Hepatocyte (in vitro differentiated cells): ENCODE measurements around the gene ABCF2. TPM values are rescaled to one million over a fixed set of nuclear protein-coding genes. Genes with fewer than 3 reads are reported as not detected.

Experiments used
- DNase-seq: peaks from one replicate; pipeline ENCODE4 v3.0.0-alpha.2; 2016; ENCODE audit warnings: low spot score
- H2AFZ ChIP-seq: fragments of 200-600 bp; sonication (generic); 2 replicates; pipeline ENCODE4 v1.6.0; 2016; ENCODE audit warnings: antibody characterized with exemption, mild to moderate bottlenecking
- H3K27ac ChIP-seq: fragments of 200-600 bp; sonication (generic); 2 replicates; pipeline ENCODE4 v1.5.1; 2016; ENCODE audit warnings: mild to moderate bottlenecking
- H3K27me3 ChIP-seq: fragments of 200-600 bp; sonication (generic); 2 replicates; pipeline ENCODE4 v1.6.1; 2016
- H3K36me3 ChIP-seq: fragments of 200-600 bp; sonication (generic); replicated peaks from 2 replicates; pipeline ENCODE4 v1.5.1; 2016; ENCODE audit warnings: low read depth; ENCODE audit not compliant: insufficient read depth
- H3K4me1 ChIP-seq: fragments of 200-600 bp; sonication (generic); 2 replicates; pipeline ENCODE4 v1.5.1; 2016; ENCODE audit warnings: mild to moderate bottlenecking, moderate library complexity; ENCODE audit not compliant: insufficient read depth
- H3K4me2 ChIP-seq: fragments of 200-600 bp; sonication (generic); 2 replicates; pipeline ENCODE4 v1.6.0; 2016
- H3K4me3 ChIP-seq: fragments of 200-600 bp; sonication (generic); 2 replicates; pipeline ENCODE4 v1.5.1; 2016; ENCODE audit warnings: mild to moderate bottlenecking
- H3K79me2 ChIP-seq: fragments of 200-600 bp; sonication (generic); 2 replicates; pipeline ENCODE4 v1.6.0; 2017; ENCODE audit warnings: mild to moderate bottlenecking
- H3K9me2 ChIP-seq: fragments of 200-600 bp; sonication (generic); replicated peaks from 2 replicates; pipeline ENCODE4 v1.6.0; 2017; ENCODE audit warnings: mild to moderate bottlenecking; ENCODE audit not compliant: insufficient read depth
- H3K9me3 ChIP-seq: fragments of 200-600 bp; sonication (generic); 2 replicates; pipeline ENCODE4 v1.5.1; 2016; ENCODE audit warnings: low read depth, mild to moderate bottlenecking
- H4K20me1 ChIP-seq: fragments of 200-600 bp; sonication (generic); 2 replicates; pipeline ENCODE4 v1.6.0; 2016; ENCODE audit warnings: mild to moderate bottlenecking; ENCODE audit not compliant: insufficient read depth, poor library complexity, severe bottlenecking
- EZH2 ChIP-seq: fragments of 200-600 bp; sonication (generic); IDR thresholded peaks from 2 replicates; pipeline ENCODE4 v1.6.1; 2016; ENCODE audit warnings: antibody characterized with exemption, mild to moderate bottlenecking, borderline replicate concordance
- EZH2phosphoT487 ChIP-seq: fragments of 200-600 bp; sonication (generic); IDR thresholded peaks from one replicate; pipeline ENCODE4 v1.6.1; 2018; ENCODE audit warnings: antibody characterized with exemption, mild to moderate bottlenecking, low read depth, moderate library complexity; ENCODE audit not compliant: unreplicated experiment, severe bottlenecking
- WGBS: methylation state at CpG from one replicate; pipeline ENCODE4 v1.1.6; 2016; ENCODE audit warnings: low lambda C conversion rate; ENCODE audit errors: missing lambda C conversion rate; 5-methylcytosine and 5-hydroxymethylcytosine counted together
- polyA plus RNA-seq: library from polyadenylated mRNA; unstranded; fragments of >200 nt; fragmentation: Nextera tagmentation; extraction: Ambion mirVana; gene quantifications from 2 replicates; pipeline ENCODE4 v1.2.1, GENCODE V29; 2016
- total RNA-seq: library from RNA; depleted of rRNA; stranded (reverse); fragments of >200 nt; gene quantifications from 2 replicates; pipeline ENCODE4 v1.2.3, GENCODE V29; 2014
- TF ChIP-seq, protein P1 (sequence below): fragments of 200-600 bp; sonication (generic); IDR thresholded peaks from 2 replicates; pipeline ENCODE4 v1.5.1; 2016; ENCODE audit warnings: antibody characterized with exemption, mild to moderate bottlenecking; ENCODE audit not compliant: poor library complexity

Gene ABCF2
- total and polyA plus RNA-seq, 2 experiments from 2014 or later = 25.6 to 35.3 TPM

DNA sequence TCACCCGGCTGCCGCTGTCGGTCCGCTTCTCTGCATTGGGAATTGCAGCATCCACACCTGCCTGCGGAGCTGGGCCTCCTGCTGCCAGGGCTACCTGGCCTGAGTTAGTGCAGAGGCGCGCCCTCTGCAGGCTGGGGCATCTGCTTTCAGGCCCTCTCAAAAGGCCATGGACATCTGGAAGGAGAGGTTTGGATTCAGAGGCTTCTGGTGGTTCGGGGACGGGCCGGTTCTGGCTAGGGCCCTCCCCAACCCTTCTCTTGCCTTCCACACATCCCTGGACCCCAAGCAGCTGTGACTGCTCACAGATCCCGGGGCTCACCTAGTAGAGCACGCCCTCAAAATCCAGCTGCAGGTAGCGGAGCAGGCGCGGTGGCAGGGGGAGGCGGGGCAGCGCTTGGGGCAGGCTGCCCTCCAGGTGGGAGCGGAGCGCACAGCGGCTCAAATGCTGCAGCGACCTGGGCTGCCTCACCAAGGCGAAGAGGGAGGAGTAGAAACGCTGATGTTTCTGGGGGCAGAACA is 51.2 kb downstream of the ABCF2 start:
- Histone ChIP-seq H3K27ac (no peak overlapping the region), H2AFZ (no peak overlapping the region), H3K9me3 (no peaks in the 10 kb centered on the region), H4K20me1 (no peaks in the 10 kb centered on the region), H3K4me1 (no peaks in the 10 kb centered on the region), H3K27me3 (peaks cover 22% of the 10 kb centered on the region), H3K4me2 (no peak overlapping the region), H3K79me2 (no peaks in the 10 kb centered on the region), H3K4me3 (no peak overlapping the region), H3K9me2 (no peaks in the 10 kb centered on the region), H3K36me3 (no peaks in the 10 kb centered on the region)
- 72% methylated on average over 23 of the region's 23 CpGs for WGBS
- no peak for DNase-seq
- TF ChIP-seq, protein P1, sequence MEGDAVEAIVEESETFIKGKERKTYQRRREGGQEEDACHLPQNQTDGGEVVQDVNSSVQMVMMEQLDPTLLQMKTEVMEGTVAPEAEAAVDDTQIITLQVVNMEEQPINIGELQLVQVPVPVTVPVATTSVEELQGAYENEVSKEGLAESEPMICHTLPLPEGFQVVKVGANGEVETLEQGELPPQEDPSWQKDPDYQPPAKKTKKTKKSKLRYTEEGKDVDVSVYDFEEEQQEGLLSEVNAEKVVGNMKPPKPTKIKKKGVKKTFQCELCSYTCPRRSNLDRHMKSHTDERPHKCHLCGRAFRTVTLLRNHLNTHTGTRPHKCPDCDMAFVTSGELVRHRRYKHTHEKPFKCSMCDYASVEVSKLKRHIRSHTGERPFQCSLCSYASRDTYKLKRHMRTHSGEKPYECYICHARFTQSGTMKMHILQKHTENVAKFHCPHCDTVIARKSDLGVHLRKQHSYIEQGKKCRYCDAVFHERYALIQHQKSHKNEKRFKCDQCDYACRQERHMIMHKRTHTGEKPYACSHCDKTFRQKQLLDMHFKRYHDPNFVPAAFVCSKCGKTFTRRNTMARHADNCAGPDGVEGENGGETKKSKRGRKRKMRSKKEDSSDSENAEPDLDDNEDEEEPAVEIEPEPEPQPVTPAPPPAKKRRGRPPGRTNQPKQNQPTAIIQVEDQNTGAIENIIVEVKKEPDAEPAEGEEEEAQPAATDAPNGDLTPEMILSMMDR = no peak
- no peak for TF ChIP-seq EZH2
- no peak for TF ChIP-seq EZH2phosphoT487

DNA sequence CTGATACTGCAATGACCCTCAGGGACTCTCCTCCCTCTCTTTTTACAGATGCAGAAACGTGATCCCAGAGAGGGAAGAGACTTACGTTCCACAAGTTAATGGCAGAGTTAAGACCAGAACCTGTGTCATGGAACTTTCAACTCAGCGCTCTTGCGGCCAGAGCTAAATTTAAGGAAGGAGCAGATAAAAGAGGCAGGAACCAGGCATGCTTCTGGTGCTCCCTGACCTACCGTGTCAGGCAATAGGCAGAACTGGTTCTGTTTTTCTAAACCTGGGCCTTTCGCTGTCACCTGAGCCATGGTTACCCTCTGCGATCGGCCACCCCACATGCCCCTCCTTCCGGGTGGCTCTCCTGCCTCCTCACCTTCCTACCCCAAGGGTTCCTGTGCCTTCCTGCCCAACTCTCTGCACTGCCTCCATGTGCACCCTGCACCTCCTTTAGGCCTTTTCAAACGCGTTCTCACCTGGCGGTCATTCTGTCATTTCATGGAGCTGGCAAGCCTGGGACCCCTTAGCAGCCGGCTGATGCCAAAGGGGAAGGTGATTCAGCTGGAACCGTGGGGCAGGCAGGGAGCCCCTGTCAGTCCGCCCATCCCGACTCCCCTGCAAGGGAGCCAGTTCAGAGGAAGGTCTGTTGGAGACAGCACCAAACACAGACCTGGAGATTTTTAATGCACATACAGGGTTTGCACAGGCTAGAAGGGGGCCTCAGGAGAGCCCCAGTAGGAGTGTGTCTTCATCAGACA is 51.8 kb downstream of the ABCF2 start:
- no peaks in the 10 kb centered on the region for H3K9me3 ChIP-seq
- peaks cover 25% of the 10 kb centered on the region for H3K27me3 ChIP-seq
- 84% methylated on average over 16 of the region's 16 CpGs for WGBS
- H3K27ac ChIP-seq = no peak overlapping the region
- H3K4me2 ChIP-seq = no peak overlapping the region
- TF ChIP-seq, protein P1 = no peak
- no peak for TF ChIP-seq EZH2phosphoT487
- no peak for TF ChIP-seq EZH2
- no peak overlapping the region for H2AFZ ChIP-seq
- DNase-seq = no peak
- H3K9me2 ChIP-seq = no peaks in the 10 kb centered on the region
- H3K4me1 ChIP-seq = no peaks in the 10 kb centered on the region
- no peaks in the 10 kb centered on the region for H4K20me1 ChIP-seq
- no peaks in the 10 kb centered on the region for H3K36me3 ChIP-seq
- H3K79me2 ChIP-seq = no peaks in the 10 kb centered on the region
- no peak overlapping the region for H3K4me3 ChIP-seq

DNA sequence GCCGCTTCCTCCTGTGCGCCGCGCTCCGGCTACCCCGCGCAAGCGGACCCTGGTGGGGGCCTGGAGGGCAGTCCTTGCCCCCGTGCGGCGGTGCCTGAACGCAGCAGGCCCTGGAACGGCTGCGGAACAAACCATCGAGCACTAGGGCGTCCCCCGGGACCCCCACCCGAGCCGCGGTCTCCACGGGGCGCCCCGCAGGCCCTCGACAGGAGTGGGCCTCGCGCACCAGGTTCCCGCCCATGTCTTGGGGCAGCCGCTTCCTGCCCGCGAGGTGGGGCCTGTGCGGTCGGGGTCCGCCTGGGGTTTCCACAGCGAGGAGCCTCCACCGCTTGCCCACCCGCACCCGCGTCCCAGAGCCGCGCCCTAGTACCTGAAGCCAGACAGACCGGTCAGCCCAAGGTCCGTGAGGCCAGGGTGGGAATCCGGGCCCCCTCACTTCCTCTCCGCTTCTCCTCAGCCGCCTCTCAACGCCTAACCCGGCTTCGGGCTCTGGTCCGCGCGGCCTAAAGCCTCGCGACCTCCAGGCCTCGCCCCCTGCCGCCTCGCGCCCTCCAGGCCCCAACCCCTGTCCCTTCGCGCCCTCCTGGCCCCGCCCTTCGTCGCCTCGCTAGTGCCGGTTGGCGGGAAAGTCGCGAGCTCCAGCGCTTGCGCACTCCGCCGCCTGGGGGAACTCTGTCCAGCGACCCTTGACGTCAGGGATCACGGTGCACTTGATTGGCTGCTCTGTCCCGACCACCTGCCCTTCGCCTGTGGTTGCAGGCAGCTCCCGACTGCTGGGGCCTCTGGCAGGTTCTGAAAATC is 52.6 kb downstream of the ABCF2 start:
- no peaks in the 10 kb centered on the region for H3K9me2 ChIP-seq
- H2AFZ ChIP-seq = no peak overlapping the region
- H3K36me3 ChIP-seq = no peaks in the 10 kb centered on the region
- H3K79me2 ChIP-seq = no peaks in the 10 kb centered on the region
- H3K4me2 ChIP-seq = no peak overlapping the region
- 93% methylated on average over 51 of the region's 77 CpGs for WGBS
- no peak overlapping the region for H3K27ac ChIP-seq
- H4K20me1 ChIP-seq = no peaks in the 10 kb centered on the region
- no peaks in the 10 kb centered on the region for H3K4me1 ChIP-seq
- H3K4me3 ChIP-seq = no peak overlapping the region
- peaks cover 33% of the 10 kb centered on the region for H3K27me3 ChIP-seq
- no peak for TF ChIP-seq EZH2
- no peak for TF ChIP-seq EZH2phosphoT487
- TF ChIP-seq, protein P1 = no peak
- H3K9me3 ChIP-seq = no peaks in the 10 kb centered on the region
- no peak for DNase-seq
